ENCODE results near the gene COL18A1. TPM values are rescaled to one million over a fixed set of nuclear protein-coding genes. Genes with fewer than 3 reads are reported as not detected.
A peak's percentile ranks its signal among the peaks of the same experiment; 100 is the strongest.

Gene COL18A1
- total RNA-seq, 1 donor from 2014 or later = 9.5 TPM

DNA sequence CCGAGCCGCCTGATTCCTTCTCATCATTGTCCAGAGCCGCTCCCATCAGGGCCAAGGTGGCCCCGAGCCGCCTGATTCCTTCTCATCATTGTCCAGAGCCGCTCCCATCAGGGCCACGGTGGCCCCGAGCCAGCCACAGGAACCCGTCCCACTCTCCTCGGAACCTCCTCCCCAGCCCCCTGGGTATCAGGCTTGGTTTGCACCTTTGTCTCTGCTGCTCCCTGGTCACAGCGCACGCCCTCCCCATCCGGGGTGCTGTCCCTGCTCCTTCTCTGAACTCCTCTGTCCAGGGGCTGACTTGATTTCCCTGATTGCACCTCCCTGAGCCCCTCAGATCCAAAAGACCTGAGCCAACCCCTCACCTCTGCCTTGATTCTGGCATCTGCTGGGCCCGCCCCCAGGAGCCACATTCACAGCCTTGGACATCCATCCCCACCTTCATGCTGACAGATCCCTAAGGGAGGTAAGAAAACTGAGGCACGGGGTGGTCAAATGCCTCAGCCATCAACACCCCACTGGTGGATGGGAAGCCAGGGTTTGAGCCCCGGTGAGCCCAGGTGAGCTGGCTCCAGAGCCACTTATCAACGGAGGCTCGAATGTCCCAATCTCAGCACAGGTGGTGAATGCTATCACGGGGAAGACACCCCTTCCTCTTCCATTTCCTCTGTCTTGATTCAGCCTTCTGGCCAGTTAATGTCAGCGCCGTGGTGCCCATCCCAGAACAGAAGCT is 25.6 kb upstream of the COL18A1 start:
- TF ChIP-seq, protein P1, sequence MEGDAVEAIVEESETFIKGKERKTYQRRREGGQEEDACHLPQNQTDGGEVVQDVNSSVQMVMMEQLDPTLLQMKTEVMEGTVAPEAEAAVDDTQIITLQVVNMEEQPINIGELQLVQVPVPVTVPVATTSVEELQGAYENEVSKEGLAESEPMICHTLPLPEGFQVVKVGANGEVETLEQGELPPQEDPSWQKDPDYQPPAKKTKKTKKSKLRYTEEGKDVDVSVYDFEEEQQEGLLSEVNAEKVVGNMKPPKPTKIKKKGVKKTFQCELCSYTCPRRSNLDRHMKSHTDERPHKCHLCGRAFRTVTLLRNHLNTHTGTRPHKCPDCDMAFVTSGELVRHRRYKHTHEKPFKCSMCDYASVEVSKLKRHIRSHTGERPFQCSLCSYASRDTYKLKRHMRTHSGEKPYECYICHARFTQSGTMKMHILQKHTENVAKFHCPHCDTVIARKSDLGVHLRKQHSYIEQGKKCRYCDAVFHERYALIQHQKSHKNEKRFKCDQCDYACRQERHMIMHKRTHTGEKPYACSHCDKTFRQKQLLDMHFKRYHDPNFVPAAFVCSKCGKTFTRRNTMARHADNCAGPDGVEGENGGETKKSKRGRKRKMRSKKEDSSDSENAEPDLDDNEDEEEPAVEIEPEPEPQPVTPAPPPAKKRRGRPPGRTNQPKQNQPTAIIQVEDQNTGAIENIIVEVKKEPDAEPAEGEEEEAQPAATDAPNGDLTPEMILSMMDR (IDR thresholded peaks at IDR 0.05; ENCODE audit: partially characterized antibody, unreplicated experiment) = no peak
- Mint-ChIP-seq H3K27ac (ENCODE audit: unreplicated experiment) (no peak overlapping the region), H3K9me3 (ENCODE audit: unreplicated experiment) (peaks cover 18% of the 10 kb centered on the region), H3K4me3 (ENCODE audit: unreplicated experiment) (no peak overlapping the region), H3K36me3 (ENCODE audit: unreplicated experiment) (peaks cover 12% of the 10 kb centered on the region), H3K4me1 (ENCODE audit: low read depth, unreplicated experiment) (no peaks in the 10 kb centered on the region), H3K27me3 (ENCODE audit: unreplicated experiment) (peaks cover 14% of the 10 kb centered on the region)
- peak; percentile 3 for DNase-seq

DNA sequence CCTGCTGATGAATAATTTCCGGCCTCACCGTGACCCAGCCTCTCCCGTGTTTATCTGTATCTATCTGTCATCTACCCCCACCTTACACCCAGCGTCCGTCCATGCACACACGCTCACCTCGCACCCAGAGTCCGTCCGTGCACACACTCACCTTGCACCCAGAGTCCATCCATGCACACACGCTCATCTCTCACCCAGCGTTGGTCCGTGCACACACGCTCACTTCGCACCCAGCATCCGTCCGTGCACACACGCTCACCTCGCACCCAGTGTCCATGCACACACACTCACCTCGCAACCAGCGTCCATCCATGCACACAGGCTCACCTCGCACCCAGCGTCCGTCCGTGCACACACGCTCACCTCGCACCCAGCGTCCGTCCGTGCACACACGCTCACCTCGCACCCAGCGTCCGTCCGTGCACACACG is 25.0 kb upstream of the COL18A1 start:
- Mint-ChIP-seq H3K4me3 (ENCODE audit: unreplicated experiment) (no peak overlapping the region), H3K36me3 (ENCODE audit: unreplicated experiment) (peaks cover 12% of the 10 kb centered on the region), H3K27ac (ENCODE audit: unreplicated experiment) (no peak overlapping the region), H3K9me3 (ENCODE audit: unreplicated experiment) (peaks cover 18% of the 10 kb centered on the region), H3K4me1 (ENCODE audit: low read depth, unreplicated experiment) (no peaks in the 10 kb centered on the region), H3K27me3 (ENCODE audit: unreplicated experiment) (peaks cover 14% of the 10 kb centered on the region)
- TF ChIP-seq, protein P1 (IDR thresholded peaks at IDR 0.05; ENCODE audit: partially characterized antibody, unreplicated experiment) = no peak
- peak; percentile 5 for DNase-seq

- Mint-ChIP-seq H3K27ac (ENCODE audit: unreplicated experiment) (no peak overlapping the region), H3K4me3 (ENCODE audit: unreplicated experiment) (no peak overlapping the region), H3K27me3 (ENCODE audit: unreplicated experiment) (peaks cover 14% of the 10 kb centered on the region), H3K36me3 (ENCODE audit: unreplicated experiment) (peaks cover 12% of the 10 kb centered on the region), H3K9me3 (ENCODE audit: unreplicated experiment) (peaks cover 18% of the 10 kb centered on the region), H3K4me1 (ENCODE audit: low read depth, unreplicated experiment) (no peaks in the 10 kb centered on the region)
- peak; percentile 7 for DNase-seq
- TF ChIP-seq, protein P1 (IDR thresholded peaks at IDR 0.05; ENCODE audit: partially characterized antibody, unreplicated experiment) = no peak
Observed at GRCh38 chr21:45380566-45380965, 24.4 kb upstream of the COL18A1 start.

- TF ChIP-seq, protein P1 (IDR thresholded peaks at IDR 0.05; ENCODE audit: partially characterized antibody, unreplicated experiment) = no peak
- Mint-ChIP-seq H3K36me3 (ENCODE audit: unreplicated experiment) (peaks cover 12% of the 10 kb centered on the region), H3K27me3 (ENCODE audit: unreplicated experiment) (peaks cover 14% of the 10 kb centered on the region), H3K27ac (ENCODE audit: unreplicated experiment) (no peak overlapping the region), H3K4me3 (ENCODE audit: unreplicated experiment) (no peak overlapping the region), H3K4me1 (ENCODE audit: low read depth, unreplicated experiment) (no peaks in the 10 kb centered on the region), H3K9me3 (ENCODE audit: unreplicated experiment) (peaks cover 16% of the 10 kb centered on the region)
- DNase-seq = peak; percentile 14
Observed at GRCh38 chr21:45381036-45381787, 23.8 kb upstream of the COL18A1 start.
